ENCODE results near the gene GJD2. TPM values are rescaled to one million over a fixed set of nuclear protein-coding genes. Genes with fewer than 3 reads are reported as not detected.

GJD2 gene
- total and polyA plus RNA-seq, 2 of the 13 experiments (the other 11 are each of a cell fraction or from before 2014, with no cell fraction given) = not detected

DNA sequence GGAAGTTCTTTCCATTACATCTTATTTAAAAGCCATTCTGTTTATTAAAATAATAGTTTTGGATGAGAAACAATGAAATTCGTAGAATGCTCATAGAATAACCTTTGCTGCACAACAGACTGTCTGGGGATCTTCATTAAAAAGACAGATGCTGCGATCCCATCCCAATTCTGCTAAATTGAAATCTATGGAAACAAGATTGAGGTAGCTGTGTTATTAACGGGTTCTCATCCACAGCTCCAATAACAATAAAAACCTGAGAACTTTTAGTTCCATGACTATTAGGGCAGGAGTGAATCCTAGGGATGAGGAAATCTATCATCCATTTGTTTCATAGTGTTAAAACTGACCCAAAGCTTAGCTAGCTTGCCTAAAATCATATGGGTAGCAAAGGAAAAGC, 2.5 kb upstream of the GJD2 start:
- no peak overlapping the region for H3K4me2 ChIP-seq (ENCODE audit: low read depth, low read length)
- no peaks in the 10 kb centered on the region for H3K9me3 ChIP-seq (ENCODE audit: low read length)
- 2% methylated on average over 3 of the region's 3 CpGs for WGBS (ENCODE audit: low lambda C conversion rate)
- in situ Hi-C loops (cut with HindIII; ENCODE audit: extremely low pct_ligation_motif_present, low pct_unique_long_range_greater_than_20kb) (no loop called here), intact Hi-C loops (cut with micrococcal nuclease; ENCODE audit: unreplicated experiment) (no loop called here)
- H4K20me1 ChIP-seq (ENCODE audit: insufficient read depth, low read length) = no peaks in the 10 kb centered on the region
- H3K27me3 ChIP-seq (ENCODE audit: control insufficient read depth in 1 of 2, insufficient read depth in 2 of 2, low read length in 2 of 2) = peaks cover 1 to 23% of the 10 kb centered on the region in 2 experiments; a peak in 3 of 5 replicates
- no peak overlapping the region for H3K27ac ChIP-seq (ENCODE audit: extremely low read length, insufficient read depth, low read length)
- no TSS peak for BruUV-seq (replicated peaks)
- ChIA-PET POLR2A (no interaction called here), CTCF (ENCODE audit: low intra/inter-chr PET ratio, low total read pairs) (no interaction called here)
- no peaks in the 10 kb centered on the region for H3K79me2 ChIP-seq (ENCODE audit: insufficient read depth, low read length)
- no peaks in the 10 kb centered on the region for H3K4me1 ChIP-seq (ENCODE audit: insufficient read depth, low read length)
- ATAC-seq (no peak), FAIRE-seq (no peak), DNase-seq (ENCODE audit: low spot score) (no peak)
- no peak overlapping the region for H3K9ac ChIP-seq (ENCODE audit: insufficient read depth, low read depth, low read length)
- H3K36me3 ChIP-seq (replicated peaks in 1 of 2; ENCODE audit: control insufficient read depth in 1 of 2, insufficient read depth in 2 of 2, low read length in 2 of 2) = no peaks in the 10 kb centered on the region
- TF ChIP-seq KAT7 (CRISPR knock-in tag; IDR thresholded peaks at IDR 0.05; ENCODE audit: borderline replicate concordance) = no peak
- H3K4me3 ChIP-seq (replicated peaks in 1 of 3; ENCODE audit: insufficient read depth in 1 of 3, low read depth in 2 of 3, low read length in 3 of 3) = no peak overlapping the region
- H2AFZ ChIP-seq (ENCODE audit: low read length) = no peak overlapping the region

DNA sequence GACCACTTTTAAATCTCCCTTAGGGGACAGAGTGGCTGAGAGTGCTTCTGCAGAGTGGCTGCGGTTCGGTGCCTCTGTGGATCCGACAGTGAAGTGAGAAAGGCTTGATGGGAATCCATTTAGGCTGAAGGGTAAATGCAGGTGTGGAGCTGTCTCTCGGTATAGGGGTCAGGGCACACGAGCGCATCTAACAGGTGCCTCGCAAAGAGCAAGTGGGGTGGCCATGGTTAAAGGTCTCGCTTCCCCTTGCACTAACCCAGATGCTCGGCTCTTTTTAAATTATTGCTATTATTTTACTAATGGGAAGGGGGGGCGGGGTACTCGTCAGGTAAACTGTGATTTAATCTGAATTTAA, 598 bp upstream of the GJD2 start:
- DNase-seq (ENCODE audit: low spot score) (no peak), FAIRE-seq (no peak), ATAC-seq (no peak)
- POLR2A ChIA-PET = no interaction called here
- no TSS peak for BruUV-seq (replicated peaks)
- no peak overlapping the region for H3K4me3 ChIP-seq (replicated peaks in 1 of 3; ENCODE audit: insufficient read depth in 1 of 3, low read depth in 2 of 3, low read length in 3 of 3)
- CTCF ChIA-PET (ENCODE audit: low intra/inter-chr PET ratio, low total read pairs) = no interaction called here
- no peak overlapping the region for H2AFZ ChIP-seq (ENCODE audit: low read length)
- no peaks in the 10 kb centered on the region for H3K9me3 ChIP-seq (ENCODE audit: low read length)
- no peaks in the 10 kb centered on the region for H4K20me1 ChIP-seq (ENCODE audit: insufficient read depth, low read length)
- no peaks in the 10 kb centered on the region for H3K79me2 ChIP-seq (ENCODE audit: insufficient read depth, low read length)
- 35% methylated on average over 10 of the region's 11 CpGs for WGBS (ENCODE audit: low lambda C conversion rate)
- H3K36me3 ChIP-seq (replicated peaks in 1 of 2; ENCODE audit: control insufficient read depth in 1 of 2, insufficient read depth in 2 of 2, low read length in 2 of 2) = no peaks in the 10 kb centered on the region
- peaks cover 1 to 23% of the 10 kb centered on the region in 2 experiments; a peak in 3 of 5 replicates for H3K27me3 ChIP-seq (ENCODE audit: control insufficient read depth in 1 of 2, insufficient read depth in 2 of 2, low read length in 2 of 2)
- H3K4me2 ChIP-seq (ENCODE audit: low read depth, low read length) = no peak overlapping the region
- H3K4me1 ChIP-seq (ENCODE audit: insufficient read depth, low read length) = no peaks in the 10 kb centered on the region
- no peak overlapping the region for H3K9ac ChIP-seq (ENCODE audit: insufficient read depth, low read depth, low read length)
- intact Hi-C loops (cut with micrococcal nuclease; ENCODE audit: unreplicated experiment) = no loop called here
- in situ Hi-C loops (cut with HindIII; ENCODE audit: extremely low pct_ligation_motif_present, low pct_unique_long_range_greater_than_20kb) = no loop called here
- no peak overlapping the region for H3K27ac ChIP-seq (ENCODE audit: extremely low read length, insufficient read depth, low read length)
- TF ChIP-seq HMG20B (CRISPR knock-in tag; conservative IDR thresholded peaks at IDR 0.05) (no peak), HNF4G (IDR thresholded peaks at IDR 0.05; ENCODE audit: borderline replicate concordance, low read depth, low read length) (no peak), HNF4G (CRISPR knock-in tag; IDR thresholded peaks at IDR 0.05; ENCODE audit: borderline replicate concordance, low read depth) (no peak), SATB2 (CRISPR knock-in tag; IDR thresholded peaks at IDR 0.05) (no peak), MED1 (CRISPR knock-in tag; IDR thresholded peaks at IDR 0.05) (no peak), ZMYM3 (CRISPR knock-in tag; IDR thresholded peaks at IDR 0.05) (no peak), KDM5A (IDR thresholded peaks at IDR 0.05; ENCODE audit: borderline replicate concordance, low read length) (no peak), ZNF766 (CRISPR knock-in tag; IDR thresholded peaks at IDR 0.05; ENCODE audit: borderline replicate concordance) (no peak), ZFP1 (CRISPR knock-in tag; IDR thresholded peaks at IDR 0.05) (no peak)
- TF ChIP-seq, protein P1, sequence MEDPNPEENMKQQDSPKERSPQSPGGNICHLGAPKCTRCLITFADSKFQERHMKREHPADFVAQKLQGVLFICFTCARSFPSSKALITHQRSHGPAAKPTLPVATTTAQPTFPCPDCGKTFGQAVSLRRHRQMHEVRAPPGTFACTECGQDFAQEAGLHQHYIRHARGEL (CRISPR knock-in tag; IDR thresholded peaks at IDR 0.05) = no peak
- TF ChIP-seq, protein P2, sequence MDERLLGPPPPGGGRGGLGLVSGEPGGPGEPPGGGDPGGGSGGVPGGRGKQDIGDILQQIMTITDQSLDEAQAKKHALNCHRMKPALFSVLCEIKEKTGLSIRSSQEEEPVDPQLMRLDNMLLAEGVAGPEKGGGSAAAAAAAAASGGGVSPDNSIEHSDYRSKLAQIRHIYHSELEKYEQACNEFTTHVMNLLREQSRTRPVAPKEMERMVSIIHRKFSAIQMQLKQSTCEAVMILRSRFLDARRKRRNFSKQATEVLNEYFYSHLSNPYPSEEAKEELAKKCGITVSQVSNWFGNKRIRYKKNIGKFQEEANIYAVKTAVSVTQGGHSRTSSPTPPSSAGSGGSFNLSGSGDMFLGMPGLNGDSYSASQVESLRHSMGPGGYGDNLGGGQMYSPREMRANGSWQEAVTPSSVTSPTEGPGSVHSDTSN (CRISPR knock-in tag; IDR thresholded peaks at IDR 0.05) = no peak
- TF ChIP-seq, protein P3, sequence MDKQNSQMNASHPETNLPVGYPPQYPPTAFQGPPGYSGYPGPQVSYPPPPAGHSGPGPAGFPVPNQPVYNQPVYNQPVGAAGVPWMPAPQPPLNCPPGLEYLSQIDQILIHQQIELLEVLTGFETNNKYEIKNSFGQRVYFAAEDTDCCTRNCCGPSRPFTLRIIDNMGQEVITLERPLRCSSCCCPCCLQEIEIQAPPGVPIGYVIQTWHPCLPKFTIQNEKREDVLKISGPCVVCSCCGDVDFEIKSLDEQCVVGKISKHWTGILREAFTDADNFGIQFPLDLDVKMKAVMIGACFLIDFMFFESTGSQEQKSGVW (CRISPR knock-in tag; IDR thresholded peaks at IDR 0.05; ENCODE audit: borderline replicate concordance) = no peak
- TF ChIP-seq, protein P4, sequence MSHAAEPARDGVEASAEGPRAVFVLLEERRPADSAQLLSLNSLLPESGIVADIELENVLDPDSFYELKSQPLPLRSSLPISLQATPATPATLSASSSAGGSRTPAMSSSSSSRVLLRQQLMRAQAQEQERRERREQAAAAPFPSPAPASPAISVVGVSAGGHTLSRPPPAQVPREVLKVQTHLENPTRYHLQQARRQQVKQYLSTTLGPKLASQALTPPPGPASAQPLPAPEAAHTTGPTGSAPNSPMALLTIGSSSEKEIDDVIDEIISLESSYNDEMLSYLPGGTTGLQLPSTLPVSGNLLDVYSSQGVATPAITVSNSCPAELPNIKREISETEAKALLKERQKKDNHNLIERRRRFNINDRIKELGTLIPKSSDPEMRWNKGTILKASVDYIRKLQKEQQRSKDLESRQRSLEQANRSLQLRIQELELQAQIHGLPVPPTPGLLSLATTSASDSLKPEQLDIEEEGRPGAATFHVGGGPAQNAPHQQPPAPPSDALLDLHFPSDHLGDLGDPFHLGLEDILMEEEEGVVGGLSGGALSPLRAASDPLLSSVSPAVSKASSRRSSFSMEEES (CRISPR knock-in tag; IDR thresholded peaks at IDR 0.05) = no peak
- TF ChIP-seq, protein P5, sequence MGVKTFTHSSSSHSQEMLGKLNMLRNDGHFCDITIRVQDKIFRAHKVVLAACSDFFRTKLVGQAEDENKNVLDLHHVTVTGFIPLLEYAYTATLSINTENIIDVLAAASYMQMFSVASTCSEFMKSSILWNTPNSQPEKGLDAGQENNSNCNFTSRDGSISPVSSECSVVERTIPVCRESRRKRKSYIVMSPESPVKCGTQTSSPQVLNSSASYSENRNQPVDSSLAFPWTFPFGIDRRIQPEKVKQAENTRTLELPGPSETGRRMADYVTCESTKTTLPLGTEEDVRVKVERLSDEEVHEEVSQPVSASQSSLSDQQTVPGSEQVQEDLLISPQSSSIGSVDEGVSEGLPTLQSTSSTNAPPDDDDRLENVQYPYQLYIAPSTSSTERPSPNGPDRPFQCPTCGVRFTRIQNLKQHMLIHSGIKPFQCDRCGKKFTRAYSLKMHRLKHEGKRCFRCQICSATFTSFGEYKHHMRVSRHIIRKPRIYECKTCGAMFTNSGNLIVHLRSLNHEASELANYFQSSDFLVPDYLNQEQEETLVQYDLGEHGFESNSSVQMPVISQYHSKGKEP (CRISPR knock-in tag; IDR thresholded peaks at IDR 0.05) = no peak
